NCI-H82 (cell line): ENCODE measurements around the gene LBHD1.
"Not testable (repeated sequence)": the region's sequence is repeated elsewhere in the genome, so short reads cannot be mapped to it uniquely, and the experiment has no call there.

Source experiments
- DNase-seq: peaks from one replicate; lab custom pipeline; 2025; lab: John Stamatoyannopoulos, UW

Gene LBHD1

DNA sequence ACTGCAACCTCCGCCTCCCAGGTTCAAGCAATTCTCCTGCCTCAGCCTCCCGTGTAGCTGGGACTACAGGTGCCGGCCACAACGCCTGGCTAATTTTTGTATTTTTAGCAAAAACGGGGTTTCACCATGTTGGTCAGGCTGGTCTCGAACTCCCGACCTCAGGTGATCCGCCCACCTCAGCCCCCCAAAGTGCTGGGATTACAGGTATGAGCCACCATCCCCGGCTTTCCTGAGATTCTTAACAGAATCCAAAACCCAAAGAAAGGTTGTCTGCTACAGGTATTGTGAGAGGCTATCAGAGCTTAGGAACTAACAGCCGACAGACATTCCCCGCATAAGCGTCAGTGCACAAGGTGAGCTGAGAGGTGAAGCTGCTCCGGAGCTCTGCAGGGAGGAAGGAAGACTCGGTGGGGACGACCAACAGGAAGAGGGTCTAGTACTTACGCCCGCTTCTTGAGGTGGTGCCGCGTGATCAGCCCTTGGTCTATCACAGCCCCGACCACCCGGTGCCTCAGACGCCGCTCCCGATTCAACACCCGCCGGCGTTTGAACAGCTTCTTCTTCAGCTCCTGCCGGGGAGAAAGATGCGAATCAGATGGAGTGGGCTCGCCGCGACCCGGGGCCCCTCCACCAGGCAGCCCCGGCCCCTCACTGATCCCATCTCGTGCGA is 7.5 kb downstream of the LBHD1 start:
- DNase-seq, result peak; percentile 82

DNA sequence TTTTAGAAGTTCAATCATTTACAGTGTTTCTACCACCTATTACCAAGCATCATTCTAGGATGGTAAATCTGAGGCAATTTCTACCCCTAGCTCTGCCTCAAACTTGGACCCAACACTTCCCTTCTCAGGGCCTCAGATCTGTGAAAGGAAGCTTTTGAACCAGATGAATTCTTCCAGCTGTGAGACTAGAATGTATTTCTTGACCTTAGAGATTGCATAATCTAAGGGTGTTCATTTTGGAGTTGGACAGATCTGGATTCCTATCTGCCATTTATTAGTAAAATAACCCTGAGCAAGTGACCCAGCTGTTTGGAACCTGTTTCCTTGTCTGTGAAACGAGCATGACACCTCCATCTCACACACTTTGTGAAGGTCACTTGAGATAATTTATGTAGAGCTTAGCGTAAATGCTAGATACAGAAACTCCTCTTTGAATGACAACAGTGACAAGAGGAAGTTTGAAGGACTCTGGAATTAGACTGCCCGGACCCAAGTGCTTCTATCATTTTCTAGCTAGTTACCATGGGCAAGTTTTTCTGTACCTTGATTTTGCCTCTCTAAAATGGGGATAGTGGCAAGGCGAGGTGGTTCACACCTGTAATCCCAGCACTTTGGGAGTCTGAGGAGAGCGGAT is 15.2 kb downstream of the LBHD1 start:
- no peak for DNase-seq

DNA sequence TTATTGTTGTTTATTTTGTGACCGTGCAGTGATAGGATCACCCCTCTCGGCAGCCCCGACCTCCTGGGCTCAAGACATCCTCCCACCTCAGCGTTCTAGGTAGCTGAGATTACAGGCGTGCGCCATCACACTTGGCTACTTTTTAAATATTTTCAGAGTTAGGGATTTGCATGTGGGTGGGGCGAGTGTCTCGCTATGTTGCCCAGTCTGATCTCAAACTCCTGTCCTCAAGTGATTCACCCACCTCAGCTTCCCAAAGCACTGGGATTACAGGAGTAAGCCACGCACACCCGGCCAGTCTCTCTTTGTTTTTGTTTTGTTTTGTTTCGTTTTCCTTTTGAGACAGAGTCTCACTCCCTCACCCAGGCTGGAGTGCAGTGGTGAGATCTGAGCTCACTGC is 17.8 kb downstream of the LBHD1 start:
- no peak for DNase-seq

DNA sequence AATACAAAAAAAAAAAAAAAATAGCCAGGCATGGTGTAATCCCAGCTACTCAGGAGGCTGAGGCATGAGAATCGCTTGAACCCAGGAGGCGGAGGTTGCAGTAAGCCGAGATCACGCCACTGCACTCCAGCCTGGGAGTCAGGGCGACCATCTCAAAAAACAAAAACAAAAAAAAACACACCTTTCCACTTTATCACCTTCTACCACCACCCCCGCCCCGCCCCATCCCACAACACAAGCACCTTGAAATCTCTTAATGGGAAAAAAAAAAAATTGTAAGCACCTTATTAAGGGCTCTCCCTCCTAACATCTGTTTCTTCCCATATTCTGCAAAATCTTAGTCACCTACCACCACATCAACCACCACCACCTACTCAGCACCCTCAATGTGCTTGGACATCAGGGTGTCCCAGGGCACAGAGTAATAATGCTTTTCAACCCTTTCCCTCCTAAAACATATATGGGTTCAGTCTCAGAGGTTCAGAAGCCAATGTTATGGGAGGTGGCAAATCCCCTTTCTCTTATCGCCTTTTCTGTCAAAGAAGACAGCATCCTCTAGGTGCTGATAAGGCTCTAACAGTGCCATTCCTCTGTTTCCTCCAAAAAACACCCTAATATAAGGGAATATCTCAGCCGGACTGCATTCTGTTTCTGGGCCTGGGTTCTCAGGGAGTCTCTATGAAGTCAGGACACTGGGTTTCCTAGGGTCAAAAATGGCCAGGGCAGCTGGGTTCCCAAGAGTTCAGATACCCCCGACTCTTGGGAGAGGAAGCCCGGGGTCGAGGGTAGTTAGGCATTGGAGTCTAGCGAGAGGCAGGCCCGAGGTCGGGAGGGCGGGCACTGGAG is 19.7 kb downstream of the LBHD1 start:
- no peak for DNase-seq

DNA sequence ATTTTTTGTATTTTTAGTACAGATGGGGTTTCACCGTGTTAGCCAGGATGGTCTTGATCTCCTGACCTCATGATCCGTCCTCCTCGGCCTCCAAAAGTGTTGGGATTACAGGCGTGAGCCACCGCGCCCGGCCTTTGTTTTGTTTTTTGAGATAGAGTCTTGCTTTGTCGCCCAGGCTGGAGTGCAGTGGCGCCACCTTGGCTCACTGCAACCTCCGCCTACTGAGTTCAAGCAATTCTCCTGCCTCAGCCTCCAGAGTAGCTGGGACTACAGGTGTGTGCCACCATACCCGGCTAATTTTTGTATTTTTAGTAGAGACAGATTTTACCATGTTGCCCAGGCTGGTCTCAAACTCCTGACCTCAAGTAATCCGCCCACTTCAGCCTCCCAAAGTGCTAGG is 21.8 kb downstream of the LBHD1 start:
- not testable (repeated sequence) for DNase-seq

DNA sequence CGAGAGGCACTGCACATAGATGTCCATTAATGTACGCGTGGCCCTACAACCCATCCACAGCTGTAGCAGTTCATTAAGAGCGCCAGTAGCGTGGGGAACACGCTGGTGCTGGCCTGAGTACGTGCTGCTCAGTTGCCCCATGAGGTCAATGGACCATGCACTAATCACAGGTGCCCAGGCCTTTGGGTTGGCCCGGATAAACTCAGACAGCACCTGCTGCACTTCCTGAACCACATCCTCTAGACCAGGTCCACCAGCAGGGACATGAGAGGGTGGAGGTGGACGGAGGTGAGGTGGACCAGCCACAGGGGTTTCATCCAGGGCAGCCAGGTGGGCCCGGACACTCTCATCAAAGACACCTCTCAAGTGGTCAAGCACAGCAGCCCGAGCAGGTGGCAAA is 22.6 kb downstream of the LBHD1 start:
- no peak for DNase-seq

DNA sequence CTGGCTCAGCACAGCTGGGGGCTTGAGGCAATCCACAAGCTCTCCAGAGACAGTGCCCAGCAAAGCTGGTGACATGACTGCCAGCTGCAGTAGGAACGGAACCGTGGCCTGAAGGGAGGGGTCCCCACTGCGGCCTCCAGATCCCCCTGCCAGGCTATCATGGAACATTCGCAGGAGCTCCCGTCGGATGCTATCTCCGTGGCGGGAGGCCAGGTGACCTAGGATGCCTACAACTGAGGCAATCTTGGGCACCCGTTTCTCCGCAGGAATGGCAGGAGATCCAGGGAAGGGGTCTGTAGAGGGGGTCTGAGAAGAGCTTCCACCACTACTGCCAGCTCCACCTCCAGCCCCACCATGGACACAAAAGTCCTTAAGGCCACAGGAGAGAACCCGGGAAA is 23.1 kb downstream of the LBHD1 start:
- DNase-seq, result no peak

DNA sequence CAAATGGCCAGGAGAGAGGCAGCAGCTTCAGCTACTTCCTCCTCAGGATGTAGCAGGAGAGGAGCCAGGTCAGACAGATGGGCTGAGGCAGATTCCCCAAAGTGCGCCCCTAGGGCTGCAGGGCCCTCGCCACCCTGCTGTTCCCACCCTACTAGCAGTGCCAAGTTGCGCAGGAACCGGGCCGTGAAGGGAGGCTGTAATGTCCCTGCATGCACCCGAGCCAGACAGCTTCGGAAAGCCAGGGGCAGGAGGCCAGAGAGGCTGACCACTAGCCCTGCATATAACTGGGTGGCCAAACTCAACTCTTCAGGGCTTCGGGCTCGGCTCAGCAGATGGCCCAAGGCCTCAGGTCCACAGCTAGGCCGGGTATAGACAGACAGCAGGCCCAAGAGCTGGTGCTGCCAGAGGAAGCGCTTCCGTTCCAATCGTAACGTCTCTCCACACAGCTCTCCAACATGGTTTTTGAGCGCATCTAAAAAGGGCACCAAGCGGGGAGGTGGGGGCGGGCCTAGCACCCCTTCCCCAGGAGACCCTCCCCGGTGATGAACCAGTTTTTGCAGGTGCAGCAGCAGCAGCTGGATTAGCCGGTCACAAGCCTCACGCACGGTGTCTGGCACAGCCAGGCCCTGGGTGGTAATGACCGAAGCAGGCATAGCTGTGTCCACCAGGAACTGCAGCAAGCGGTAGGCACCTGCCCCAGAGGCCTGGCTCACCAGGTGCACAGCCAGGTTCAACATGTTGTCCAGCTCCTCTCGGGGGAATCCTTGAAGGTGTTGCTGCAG is 23.7 kb downstream of the LBHD1 start:
- no peak for DNase-seq

DNA sequence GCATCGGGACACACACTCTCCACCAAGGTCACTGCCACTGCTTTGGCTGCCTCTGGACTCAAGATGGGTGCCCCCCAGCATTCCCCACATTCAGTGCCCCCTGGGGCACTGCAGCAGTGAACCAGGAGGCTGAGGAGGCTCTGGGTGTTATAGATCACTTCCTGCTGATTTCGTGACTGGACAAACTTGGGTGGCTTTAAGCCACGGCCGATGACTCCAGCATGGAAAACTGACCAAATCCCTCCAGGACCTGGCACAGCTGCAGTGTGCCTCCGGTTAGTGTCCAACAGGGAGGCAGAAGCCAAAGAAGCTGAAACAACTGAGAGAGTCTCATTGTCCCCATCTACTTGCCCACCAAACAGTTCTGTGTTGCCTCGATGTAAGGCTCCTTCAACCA is 24.5 kb downstream of the LBHD1 start:
- no peak for DNase-seq

DNA sequence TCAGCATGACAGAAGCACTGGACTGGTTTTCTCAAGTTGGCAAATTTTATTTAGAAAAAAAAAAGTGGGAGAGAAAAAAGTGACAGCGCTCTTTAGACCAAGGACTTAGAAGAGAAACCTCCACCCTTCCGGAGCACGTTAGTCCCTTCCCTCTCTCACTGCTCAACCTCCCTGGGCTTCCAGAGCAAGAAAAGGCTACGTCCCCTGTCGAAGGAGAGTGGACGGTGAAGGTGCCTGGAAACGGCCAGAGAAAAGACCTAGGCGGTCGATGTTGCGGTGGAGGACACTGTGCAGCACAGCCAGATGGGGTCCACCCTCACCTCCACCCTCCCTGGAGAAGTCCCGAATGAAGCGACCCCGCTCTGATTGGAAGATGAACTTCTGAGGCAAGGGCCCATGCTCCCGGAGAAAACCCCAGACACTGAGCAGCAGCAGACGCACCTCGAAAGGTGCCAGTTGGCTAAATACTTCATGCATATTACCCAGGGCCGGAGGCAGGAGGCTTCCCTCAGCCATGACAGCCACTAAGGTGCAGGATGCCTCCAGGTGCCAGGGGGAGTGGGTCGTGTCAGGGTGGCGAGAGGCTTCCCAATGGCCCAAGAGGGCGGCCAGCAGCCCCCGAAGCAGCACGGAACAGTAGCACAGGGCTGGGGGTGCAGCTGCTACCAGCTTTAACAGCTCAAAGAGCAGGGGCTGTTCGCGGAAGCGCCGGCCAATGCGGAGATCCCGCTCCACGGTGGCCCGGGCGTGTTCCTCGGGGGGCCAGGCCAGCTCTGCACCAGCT is 25.1 kb downstream of the LBHD1 start:
- DNase-seq, result peak; percentile 45

DNA sequence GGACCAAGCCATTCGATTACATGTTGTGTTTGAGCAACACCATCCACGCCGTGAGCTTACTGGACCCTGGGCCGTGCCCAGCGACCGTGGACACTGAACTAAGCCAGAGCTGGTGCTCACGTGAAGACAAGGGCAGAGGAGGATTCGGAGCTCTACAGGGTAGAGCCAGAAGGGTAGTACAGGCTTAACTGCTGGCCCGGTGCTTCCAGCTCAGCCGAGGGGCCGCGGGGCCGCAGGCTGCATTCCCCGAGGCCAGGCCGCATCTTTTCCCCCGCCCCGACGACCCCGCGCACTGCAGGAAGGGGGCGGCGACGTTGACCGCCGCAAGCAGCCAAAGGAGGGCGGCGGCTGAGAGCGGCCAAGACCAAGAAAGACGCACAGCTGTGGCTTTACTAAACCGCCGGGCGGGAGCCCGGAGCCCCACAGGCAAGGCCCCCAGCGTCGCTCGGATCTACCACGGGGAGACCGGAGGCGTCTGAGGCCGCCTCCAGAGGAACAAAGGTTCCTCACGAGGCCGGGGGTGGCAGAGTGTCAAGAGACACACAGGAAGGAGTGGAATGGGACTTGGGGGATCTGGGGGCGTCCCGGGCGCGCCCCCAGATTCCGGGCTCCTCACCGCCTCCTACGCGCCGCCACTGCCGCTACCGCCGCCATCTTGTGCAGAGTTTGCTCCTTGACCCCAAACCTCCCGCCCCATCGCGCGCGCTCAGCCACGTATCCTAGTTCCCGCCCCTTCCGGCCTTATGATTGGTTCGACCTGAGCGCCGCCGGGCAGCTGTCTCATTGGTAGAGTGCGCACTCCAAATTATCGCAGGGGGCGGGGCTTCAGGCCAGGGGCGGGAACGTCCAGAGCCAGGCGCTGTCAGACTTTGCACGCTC is 25.9 kb downstream of the LBHD1 start, which contains the start of gene GANAB:
Gene GANAB, minus strand, starts transcription at position 668 of the 879 bp plus-strand sequence. Its CDS starts 14 bp downstream, at position 654.
- DNase-seq, result peak; percentile 98

DNA sequence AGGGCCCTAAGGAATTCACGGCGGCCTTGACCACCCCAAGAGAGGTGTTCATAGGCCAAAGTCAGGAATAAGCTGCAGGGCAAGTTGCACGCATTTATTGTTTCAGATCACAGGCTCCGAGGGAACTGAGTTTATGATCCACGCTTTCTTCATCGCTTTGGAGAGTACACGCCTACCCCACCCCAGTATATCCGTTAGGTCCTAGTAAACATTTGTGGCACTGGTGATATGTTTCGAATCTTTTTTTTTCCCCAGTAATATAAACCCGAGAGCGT is 26.5 kb downstream of the LBHD1 start:
- DNase-seq, result no peak

DNA sequence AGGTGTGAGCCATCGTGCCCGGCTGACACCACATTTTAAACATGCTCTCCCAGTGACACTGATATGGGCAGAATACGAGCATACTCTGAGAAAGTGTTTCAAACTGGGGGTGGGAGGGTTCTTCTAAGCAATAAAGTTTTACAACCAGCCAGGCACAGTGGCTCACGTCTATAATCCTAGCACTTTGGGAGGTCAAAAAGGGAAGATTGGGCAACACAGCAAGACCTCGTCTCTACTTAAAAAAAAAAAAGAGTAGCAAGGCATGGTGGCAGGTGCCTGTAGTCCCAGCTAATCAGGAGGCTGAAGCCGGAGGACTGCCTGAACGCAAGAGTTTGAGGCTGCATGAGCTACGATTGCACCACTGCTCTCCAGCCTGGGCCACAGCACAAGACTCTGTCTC is 27.8 kb downstream of the LBHD1 start:
- no peak for DNase-seq

DNA sequence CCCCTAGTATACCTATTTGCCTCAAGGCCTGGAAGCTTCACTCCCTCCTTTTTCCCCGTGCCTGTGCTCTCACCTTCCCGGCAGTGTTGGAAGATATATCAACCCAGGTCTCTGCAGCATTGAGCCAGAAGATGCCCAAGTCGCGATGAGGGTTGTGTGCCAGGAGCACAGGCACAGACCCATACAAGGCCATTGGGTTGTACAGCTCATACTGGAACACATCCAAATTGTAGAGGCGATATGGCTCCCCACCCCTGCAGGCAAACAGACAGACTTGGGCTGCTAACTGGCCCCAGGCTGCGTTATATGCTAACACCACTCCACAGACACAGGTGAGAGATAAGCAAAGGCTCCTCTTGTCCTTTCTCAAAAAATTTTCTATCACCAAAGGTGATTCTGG is 39.6 kb downstream of the LBHD1 start:
- DNase-seq, result no peak

DNA sequence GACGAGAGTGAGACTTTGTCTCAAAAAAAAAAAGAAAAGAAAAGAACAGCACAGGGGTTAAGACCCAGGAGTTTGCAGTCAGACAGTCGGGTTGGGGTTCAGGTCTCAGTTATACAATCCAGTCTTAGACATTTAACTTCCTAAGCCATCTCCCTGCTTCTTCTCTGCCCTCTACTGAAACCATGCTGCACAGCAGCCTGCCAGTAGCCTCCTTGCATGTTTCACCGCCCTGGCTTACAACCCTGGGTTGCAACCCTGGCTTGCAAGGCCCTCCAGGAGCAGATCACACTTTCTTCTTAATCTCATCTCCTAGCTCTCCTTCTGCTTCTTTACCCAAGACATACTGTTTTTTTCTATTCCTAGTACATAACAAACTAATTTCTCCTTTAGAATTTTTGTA is 44.4 kb downstream of the LBHD1 start:
- DNase-seq, result no peak

DNA sequence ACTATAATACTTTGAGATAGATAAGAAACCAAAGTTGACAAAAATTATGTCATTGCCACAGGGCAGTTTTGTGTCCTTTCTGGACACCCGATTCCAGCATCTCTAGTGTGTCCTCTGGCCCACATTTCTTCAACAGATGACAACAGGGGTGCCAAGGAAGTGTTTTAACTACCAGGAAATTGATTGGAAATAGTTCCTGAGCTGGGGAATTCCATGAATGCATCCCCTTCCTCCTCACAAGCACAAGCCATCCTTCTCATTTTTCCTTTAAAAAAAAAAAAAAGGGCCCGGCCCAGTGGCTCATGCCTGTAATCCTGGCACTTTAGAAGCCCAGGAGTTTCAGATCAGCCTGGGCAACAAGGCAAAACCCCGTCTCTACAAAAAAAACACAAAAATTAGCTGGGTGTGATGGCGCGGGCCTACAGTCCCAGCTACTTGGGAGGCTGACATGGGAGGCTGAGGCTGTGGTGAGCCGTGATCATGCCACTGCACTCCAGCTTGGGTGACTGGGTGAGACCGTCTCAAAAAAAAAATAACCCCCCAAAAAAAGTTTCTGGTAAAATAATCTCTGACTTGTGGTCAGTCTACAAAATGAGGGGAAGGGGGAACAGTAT is 49.5 kb downstream of the LBHD1 start:
- DNase-seq, result no peak

DNA sequence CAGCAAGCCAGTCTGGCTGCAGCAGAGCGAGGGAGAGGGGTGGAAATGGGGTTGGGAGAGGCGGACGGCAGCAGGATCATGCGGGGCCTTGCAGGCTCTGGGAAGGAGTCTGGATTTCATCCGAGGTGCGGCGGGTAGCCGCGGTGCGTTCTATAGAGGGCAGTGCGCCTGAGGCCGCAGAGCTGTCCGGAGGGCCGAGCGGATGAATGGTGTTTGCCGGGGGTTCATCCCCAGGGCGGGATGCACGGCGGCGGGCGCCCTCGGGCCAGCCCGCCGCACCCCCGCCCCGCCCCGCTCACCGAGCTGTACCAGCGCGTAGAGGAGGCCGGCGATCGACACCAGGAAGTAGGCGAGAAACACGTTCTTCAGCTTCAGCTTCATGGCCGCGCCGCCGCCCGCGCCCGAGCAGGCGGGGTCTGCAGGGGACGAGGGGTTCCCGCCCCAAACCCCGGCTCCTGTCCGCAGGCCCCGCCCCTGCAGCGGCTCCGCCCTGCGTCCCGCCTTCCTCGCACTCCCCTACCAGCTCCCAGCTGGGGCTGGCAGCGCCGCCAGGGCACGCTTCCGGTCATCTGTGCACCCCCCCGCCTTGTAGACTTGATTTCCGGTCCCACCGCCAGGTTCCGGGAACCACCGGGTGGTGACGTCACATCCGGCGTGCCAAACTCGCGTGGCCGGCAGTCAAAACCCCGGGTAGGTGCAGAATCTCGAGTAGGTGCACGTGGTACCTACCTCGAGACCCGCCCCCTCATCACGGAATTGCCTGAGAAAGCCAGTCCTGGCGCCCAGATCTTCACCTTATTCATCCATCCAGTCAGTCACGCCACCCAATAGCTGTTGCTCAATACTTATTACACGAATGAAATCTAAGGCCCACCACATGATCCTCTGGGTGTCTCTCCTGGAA is 50.2 kb downstream of the LBHD1 start, which contains the start of gene B3GAT3:
Gene B3GAT3, minus strand, starts transcription at position 420 of the 904 bp plus-strand sequence. Its CDS starts 39 bp downstream, at position 381.
- peak; percentile 98 for DNase-seq

DNA sequence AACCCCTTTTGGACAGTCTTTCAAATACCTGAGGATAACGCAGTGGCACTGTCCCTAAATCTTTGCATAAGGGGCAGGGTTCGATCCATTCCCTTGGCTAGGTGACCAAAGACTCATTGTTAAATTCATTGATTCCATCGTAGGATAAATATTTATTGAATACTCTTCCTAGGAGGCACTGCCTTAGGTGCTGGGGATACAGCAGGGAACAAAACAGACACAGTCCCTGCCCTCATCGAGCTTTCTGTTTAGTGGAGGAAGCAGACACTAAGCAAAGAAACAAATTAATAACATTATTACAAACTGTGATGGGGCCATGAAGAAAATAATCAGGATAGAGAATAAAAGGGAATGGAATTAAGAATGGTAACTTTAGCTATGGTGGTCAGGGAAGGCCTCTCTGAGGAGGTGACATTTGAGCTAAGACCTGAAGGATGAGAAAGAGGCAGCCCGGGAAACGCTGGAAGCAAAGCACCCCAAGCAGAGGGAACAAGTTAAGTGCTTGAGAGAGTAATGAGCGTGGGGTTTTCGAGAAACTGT is 51.0 kb downstream of the LBHD1 start:
- DNase-seq, result no peak

DNA sequence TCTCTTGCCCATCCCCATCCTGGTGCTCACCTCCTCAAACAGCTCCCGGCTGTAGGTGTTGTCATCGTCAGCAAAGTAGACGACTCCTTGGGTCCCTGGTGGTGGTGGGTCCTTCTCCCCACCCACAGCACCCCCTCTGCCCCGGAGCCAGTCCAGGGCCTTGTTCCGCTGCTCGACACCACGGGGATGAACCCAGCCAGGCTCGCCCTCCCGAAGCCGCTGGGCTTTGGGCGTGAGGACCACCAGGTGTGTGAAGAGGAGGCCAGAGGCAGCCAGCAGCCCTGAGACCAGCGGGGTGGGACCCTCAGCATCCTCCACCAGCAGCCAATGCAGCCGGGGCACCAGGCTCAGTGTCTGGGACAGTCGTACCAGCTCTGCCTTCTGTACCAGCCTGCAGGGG is 55.1 kb downstream of the LBHD1 start:
- not testable (repeated sequence) for DNase-seq
